GM19395 (cell line): ENCODE measurements around the gene SRPK3.

Experiments used
- ATAC-seq: cut with Tn5 transposase; IDR thresholded peaks from one replicate; pipeline ENCODE4 v1.9.1; 2021; ENCODE audit warnings: mild to moderate bottlenecking, moderate library complexity; ENCODE audit not compliant: unreplicated experiment

Gene SRPK3

DNA sequence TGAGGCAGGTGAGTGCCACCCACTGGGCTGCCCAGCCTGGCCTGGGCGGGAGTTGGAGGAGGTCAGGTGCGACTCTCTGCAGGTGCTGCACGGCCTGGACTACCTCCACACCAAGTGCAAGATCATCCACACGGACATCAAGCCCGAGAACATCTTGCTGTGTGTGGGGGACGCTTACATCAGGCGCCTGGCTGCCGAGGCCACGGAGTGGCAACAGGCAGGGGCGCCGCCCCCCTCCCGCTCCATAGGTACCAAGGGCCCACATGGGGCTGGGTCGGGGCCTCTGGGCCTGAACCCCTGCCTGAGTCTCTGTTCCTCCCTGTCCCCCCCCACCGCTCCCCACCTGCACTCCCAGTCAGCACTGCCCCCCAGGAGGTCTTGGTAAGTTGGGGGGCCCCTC lies 2.0 kb downstream of the SRPK3 start:
- ATAC-seq: no peak

- ATAC-seq: no peak
These were observed 2.7 kb downstream of the SRPK3 start for GRCh38 chrX:153783378-153784013.

DNA sequence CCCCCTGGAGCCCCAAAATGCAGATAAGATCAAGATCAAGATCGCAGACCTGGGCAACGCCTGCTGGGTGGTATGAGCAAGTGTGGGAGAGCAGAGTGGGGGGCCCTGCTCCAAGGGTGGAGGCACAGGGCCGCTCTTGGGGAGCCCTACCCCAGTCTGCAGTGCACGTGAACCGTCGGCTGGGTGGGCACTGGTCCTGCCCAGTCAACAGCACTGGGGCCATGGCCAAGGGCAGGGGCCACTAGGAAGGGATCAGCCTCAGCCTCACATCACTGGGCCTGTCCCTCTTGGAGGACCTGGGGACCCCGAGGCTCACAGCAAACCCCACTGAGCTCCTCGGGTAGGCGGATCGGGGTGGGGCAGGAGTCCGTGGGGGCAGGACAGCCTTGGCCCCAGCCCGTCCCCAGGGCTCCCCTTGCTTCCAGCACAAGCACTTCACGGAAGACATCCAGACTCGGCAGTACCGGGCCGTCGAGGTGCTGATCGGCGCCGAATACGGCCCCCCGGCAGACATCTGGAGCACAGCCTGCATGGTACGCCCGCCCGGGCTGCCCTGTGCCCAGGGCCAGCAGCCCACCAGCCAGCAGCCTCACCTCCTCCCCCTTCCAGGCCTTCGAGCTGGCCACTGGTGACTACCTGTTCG lies 3.6 kb downstream of the SRPK3 start:
- ATAC-seq: no peak

DNA sequence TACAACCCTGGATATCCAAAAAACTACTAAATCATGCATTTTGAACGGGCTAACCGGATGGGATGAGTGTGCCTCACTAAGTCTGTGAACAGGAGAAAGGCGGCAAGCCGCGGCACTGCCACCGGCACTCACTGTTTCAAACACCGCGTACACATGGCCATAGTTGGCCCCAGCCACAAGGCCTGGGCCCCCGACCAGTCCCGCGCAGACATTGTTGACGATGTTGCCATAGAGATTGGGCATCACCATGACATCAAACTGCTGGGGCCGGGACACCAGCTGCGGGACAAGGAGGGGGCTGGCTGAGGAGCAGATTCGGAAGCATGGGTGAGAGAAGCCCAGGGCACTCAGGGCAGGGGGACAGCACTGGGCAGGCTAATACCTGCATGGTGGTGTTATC lies 5.8 kb downstream of the SRPK3 start:
- no peak for ATAC-seq

DNA sequence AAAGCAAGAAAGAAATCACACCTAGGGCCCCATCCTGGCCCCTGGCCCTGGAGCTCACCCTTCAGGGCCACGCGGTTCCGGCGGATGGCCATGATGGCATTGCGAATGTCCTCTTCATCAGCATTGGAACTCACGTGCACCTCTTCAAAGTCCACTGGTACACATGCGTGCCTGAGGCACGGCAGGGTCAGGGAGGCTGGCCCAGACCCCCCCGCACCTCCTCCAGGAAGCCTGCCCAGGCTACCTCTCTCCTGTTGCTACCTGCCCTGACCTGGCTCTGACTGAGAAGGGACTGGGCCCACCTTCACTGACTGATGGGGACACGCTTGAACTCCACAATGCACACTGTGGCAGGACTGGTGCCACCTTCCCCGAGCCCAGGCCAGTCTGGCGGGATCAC lies 8.8 kb downstream of the SRPK3 start:
- no peak for ATAC-seq

GRCh38 chrX:153791104-153791852 lies 10.4 kb downstream of the SRPK3 start:
- no peak for ATAC-seq

DNA sequence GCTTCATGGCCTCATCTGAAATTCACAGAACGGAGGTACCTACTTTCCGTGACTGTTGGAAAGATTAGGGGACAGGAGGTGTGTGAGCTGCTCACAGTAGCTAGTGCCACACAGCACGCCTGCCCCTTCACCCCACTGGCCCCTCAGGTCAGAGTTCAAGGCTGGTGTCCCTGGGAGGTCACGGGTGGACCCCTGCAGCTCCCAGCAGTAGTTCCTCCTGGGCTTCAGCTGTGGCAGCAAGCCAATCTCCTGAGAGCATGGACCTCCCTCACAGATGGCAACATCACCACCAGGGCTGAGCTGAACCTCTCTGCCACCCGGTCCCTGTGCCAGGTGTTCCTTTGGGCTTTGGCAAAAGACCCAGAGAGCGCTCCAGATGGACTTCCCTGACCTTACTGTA lies 11.5 kb downstream of the SRPK3 start:
- ATAC-seq: no peak

DNA sequence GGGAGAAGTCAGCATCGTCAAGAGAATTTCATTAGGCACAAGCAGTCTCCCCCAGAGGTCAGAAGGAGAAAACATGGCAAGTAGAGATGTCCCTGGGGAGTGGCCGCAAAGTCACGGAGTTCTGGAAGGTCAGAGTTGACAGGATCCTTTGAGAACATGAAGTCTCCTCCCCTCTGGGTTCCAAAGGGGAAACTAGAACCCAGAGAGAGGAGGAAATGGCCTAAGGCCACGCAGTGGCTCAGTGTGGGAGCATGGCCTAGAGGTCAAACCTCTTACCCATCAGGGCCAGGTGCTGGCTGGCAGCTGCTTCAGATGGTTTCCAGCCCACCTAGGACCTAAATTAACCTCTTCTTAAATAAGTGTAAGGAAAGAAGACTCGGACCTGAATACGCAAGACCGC lies 12.4 kb downstream of the SRPK3 start:
- ATAC-seq: no peak

DNA sequence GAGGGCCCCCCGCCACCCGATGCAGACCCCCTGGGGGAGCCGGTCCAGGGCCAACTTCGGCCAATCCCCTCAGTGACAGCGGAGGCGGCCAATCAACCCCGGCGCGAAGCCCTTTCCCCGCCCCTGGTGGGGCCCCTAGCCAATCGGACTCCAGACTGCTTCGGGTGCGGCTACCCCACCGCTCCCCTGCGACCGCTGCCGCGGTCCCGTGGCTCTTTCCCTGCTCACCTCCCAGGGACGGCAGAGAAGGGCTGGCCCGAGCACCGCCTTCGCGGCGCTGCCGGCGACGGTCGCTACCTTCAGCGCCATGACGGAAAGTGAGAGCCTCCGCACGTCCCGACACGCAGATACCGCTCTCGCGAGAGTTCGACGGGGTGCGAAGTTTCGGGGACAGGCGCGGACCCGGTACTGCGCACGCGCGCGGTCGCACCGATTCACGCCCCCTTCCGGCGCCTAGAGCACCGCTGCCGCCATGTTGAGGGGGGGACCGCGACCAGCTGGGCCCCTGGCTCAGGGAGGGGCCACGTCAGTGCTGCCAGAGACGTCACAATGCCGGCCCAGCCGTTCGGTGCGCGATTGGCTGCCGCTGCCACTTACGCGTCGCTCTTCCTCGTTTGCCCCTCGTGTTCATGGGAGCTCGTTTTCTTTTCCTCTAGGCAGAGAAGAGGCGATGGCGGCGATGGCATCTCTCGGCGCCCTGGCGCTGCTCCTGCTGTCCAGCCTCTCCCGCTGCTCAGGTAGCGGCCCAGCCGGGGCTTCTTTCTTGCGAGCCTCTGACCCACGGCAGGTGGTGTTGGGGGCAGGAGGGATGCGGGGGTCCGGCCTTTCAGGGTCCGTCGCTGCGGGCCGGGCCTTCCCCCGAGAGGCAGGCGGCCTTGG lies 13.4 kb downstream of the SRPK3 start, which contains the start of the genes IDH3G and SSR4:
IDH3G (minus strand) TSS at position 358 of the 879 bp plus-strand sequence; CDS start at position 309, 49 bp downstream.
SSR4 (plus strand) TSS at position 651 of the 879 bp plus-strand sequence; CDS start at position 671, 20 bp downstream.
- peak; percentile 88 for ATAC-seq

DNA sequence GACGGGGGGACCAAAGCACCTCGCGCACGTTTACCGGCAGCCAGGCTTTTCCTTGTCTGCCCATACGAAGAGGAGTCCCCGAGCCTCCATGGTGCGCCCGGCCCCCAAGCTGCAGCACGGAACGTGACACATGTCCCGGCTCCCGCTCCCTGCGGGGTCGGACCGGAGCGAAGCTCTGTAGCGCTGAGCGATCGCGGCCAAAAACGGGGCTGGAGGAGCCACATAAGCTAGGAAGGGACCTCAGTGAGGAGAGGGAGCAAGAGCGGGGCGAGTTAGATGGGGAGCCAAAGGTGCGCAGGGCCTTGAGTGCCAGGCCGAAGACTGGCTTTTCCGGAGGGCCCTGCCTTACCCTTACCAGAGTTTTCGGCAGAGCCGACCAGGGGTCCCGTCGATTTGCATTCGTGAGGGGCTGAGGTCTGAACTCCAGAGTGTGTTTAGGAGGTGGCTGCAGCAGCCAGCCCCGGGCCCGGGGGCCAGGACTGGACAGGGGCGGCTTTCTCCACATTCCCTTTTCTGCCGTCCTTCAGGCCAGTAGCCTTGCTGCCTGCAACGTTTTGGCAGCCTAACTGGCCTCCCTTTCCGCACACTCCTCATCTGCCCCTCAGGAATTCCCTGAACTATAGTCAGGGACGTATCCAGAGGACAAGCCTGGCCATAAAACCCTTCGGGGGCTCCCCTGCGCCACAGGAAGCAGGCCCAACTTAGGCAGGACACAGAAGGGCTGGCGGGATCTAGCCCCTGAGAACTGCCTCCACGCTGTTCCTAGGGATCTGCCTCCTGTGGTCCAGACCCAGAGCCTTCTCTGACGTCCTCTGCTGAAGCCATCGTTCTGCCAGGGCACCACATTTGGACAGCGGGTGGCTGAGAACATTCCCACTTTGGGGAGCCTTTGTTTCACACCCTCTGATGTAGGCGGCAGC lies 14.3 kb downstream of the SRPK3 start:
- ATAC-seq: no peak

DNA sequence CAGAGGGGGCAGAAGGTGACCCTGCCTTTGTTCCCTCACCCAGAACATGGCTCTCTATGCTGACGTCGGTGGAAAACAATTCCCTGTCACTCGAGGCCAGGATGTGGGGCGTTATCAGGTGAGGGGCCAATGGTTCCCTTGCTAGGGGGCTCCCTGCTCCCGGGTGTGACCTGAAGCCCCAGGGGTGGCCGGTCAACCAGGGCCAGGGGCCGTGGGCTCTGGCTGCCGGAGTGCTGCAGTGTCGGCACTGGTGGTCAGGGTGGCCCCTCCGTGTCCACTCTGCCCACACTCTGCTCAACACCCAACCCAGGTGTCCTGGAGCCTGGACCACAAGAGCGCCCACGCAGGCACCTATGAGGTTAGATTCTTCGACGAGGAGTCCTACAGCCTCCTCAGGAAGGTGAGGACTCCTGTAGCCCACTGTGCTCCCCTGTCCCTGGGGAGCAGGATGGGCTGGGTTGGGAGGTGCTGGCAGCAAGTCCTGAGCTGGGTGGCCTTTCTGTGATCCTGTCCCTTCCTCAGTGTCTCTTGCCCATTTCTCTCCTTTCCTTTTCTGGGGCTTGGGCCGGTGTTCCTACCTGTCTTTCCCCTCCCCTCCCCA lies 16.7 kb downstream of the SRPK3 start:
- ATAC-seq: no peak

GRCh38 chrX:153799326-153799725 lies 18.5 kb downstream of the SRPK3 start:
- no peak for ATAC-seq

DNA sequence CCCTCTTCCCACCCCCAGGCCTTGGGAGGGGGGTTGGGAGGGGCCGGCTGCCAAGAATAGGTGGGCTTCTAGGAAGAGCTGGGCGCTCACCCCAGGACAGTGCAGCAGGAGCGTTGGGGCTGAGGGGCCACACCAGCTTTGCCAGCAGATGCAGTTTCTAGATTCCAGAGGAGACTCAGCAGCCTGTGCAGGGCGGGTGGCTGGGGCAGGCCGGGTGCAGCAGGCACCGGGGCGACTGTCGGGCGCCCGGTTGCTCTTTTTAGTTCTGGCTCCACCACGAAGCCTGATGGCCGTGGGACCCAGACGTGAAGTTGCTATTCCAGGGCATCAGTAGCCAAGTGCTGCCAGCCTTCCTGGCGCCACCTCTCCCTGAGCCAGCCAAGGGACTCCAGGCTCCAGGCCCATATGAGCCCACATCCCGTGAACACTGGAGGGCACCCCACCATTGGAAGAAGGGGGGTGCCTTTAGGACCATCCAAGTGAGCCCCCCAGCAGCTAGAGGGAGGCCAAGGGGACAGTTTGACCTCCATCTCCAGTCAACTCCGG lies 19.4 kb downstream of the SRPK3 start:
- no peak for ATAC-seq

DNA sequence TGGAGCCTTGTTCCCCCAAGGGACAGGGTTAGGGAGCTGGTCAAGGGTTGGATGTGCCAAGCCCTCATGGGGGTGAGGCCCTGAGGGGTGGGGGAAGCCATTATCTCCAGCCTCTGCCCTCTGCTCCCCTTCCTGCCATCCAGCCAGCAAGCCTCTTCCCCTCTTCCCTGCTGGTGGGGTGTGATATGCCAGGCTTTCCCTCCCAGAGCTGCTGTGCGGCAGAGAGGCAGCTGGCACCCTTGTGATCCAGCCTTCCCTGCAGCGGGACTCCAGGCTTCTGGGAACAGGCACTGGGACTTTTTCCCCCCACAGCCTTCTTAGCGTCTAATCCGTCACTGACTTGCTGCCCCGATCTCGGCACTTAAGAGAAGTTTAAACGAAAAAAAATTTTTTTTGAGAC lies 19.9 kb downstream of the SRPK3 start:
- no peak for ATAC-seq

GRCh38 chrX:153801669-153802068 lies 20.8 kb downstream of the SRPK3 start:
- ATAC-seq: no peak

- ATAC-seq: no peak
These were observed 21.7 kb downstream of the SRPK3 start for GRCh38 chrX:153802513-153803045.

GRCh38 chrX:153803211-153804099 lies 22.6 kb downstream of the SRPK3 start:
- ATAC-seq: no peak

- no peak for ATAC-seq
These were observed 23.3 kb downstream of the SRPK3 start for GRCh38 chrX:153804100-153804595.
